HG03354 (cell line): ENCODE data around the gene CLASP2.
"Not testable (repeated sequence)": the region's sequence is repeated elsewhere in the genome, so short reads cannot be mapped to it uniquely, and the experiment has no call there.

Source experiments
- ATAC-seq: cut with Tn5 transposase; IDR thresholded peaks from one replicate; pipeline ENCODE4 v1.9.1; 2021; ENCODE audit warnings: mild to moderate bottlenecking; ENCODE audit not compliant: unreplicated experiment, poor library complexity, severe bottlenecking

CLASP2 gene

GRCh38 chr3:33717866-33718594 lies at the start of gene CLASP2:
CLASP2 (minus strand) TSS chr3:33718254; CDS start chr3:33718002, 252 bp downstream.
- ATAC-seq = peak; percentile 93

GRCh38 chr3:33758864-33759263 lies 40.8 kb upstream of the CLASP2 start:
- no peak for ATAC-seq

DNA sequence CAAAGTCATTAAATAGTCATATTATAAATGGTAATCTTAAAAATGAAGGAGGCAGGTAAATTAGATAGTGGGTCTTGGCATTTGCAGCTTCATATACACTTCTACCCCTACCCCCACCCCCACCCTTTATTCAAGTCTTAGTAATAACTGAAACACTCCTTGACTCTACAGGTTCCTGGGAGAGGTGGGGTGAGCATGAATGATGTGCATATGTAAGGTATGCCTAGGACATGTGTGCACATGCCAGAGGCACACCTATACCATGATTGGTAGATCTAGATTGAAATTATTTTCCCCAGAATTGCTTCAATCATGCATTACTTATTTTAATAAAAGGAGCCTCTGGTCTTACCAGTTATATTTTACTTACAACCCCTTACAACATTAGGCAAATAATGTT lies 40.2 kb upstream of the CLASP2 start:
- ATAC-seq = no peak

DNA sequence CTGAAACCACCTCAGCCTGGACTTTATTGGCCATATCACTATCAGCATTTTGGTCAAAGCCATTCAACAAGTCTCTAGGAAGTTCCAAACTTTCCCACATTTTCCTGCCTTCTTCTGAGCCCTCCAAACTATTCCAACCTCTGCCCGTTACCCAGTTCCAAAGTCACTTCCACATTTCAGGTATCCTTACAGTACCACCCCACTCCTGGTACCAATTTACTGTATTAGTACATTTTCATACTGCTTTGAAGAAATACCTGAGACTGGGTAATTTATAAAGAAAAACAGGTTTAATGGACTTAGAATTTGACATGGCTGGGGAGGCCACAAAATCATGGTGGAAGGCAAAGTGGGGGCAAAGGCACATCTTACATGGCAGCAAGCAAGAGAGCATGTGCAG lies 36.3 kb upstream of the CLASP2 start:
- ATAC-seq = not testable (repeated sequence)

DNA sequence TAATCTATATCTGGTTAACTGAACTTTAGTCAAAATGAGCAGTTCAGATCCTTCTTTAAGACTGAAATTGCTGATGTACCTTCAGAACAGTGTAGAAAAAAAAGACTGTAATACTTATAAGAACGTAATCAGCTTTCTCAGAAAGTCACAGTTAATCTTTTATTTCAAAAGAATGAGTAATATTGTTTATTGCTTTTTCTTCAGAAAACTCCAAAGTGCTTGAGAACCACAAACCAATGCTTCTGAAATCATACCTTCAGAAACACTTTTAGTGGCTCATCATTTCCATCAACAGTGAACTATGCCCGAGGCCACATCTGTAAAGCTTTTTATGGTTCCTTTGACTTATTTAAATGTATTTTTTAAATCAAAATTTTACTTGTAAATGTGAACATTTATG lies 33.3 kb upstream of the CLASP2 start:
- ATAC-seq = no peak

DNA sequence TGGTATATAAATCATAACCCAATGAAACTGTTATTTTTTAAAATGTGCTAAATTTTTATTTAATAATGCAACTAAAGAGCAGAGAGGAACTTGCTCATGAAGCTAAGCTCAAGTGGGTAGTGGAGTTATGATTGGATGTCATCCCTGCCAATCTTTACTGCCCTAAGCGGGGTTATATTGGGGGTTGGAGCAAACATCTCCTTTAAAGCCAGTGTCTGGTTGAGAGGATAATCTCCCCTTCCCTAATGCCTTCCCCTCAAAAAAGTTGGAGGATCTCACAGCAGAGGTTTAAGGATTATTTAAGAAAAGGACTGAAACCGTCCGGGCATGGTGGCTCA lies 32.1 kb upstream of the CLASP2 start:
- ATAC-seq = no peak

DNA sequence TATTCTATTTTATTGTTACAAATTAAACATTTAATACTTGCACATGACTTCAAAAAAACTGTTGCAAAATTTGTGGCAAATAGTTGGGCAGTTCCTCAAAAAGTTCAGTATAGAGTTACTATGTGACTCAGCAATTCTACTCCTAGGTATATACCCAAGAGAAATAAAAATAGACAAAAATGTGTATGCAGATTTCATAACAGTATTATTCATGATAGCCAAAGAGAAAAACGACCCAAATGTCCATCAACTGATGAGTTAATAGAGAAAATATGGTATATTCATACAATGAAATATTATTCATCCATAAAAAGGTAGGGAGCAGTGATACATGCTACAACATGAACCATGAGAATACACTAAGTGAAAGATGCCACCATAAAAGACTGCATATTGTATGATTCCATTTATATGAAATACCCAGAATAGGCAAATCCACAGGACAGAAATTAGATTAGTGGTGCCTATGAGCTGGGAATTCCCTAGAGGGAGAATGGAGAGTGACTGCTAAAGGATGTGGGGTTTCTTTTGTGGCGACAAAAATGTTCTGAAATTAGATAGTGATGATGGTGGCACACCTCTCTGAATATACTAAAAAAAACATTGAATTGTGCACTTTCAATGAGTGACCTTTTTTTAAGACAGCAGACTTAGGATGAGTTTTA lies 31.6 kb upstream of the CLASP2 start:
- ATAC-seq = no peak

GRCh38 chr3:33746416-33747116 lies 28.5 kb upstream of the CLASP2 start:
- ATAC-seq = no peak

DNA sequence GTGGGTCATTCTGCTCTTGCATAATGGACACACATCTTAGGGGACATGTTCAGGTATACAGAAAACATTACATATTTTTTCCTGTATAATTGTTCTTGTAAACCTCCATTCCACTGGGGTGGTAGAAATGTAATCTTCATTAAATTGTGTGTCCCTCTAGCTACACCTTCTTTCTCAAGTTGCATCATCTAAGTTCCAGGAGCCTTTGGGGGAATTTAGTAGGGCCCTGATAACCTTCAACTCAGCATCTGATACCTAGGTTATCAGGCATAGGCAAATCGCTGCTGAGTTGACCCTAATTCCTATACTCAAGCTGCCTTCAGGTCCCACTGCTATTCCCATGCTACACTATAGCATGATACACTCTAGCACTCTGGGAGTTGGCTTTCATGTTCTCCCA lies 19.1 kb upstream of the CLASP2 start:
- ATAC-seq = no peak

- no peak for ATAC-seq
These were observed 14.3 kb upstream of the CLASP2 start for GRCh38 chr3:33732394-33732793.

DNA sequence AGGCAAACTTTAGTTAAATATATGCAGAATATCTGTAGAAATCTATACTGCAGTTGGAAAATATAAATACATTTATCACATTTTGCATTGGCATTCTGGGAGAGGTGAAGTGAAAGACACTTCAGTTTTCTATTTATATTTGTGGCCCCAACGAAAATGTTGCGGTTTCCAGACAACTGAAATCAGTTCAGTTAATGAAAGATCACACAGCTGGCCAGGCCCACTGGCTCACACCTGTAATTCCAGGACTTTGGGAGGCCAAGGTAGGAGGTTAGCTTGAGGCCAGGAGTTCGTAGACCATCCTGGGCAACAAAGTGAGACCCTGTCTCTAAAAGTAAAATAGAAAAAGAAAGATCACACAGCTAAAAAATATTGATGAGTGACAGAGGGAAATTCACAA lies 11.9 kb upstream of the CLASP2 start:
- ATAC-seq = peak; percentile 75

DNA sequence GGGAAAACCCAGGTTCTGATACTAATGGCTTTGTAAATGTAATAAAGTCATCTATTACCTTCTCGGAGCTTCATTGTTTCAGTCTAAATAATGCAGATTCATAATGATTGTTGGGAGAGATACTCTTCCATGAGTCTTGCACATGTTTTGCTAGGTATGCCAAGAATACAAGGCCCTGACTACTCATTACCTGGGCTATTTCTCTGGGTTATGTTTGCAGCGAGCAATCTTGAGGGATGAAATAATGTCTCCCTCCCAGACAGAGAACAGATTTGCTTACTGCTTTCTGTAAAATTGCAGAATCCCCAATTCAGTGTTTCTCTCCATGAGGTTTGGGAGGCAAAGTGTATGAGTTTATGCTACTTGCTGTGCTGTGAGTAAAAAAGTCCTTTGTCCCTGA lies 6.2 kb upstream of the CLASP2 start:
- no peak for ATAC-seq

GRCh38 chr3:33722626-33723370 lies 4.7 kb upstream of the CLASP2 start:
- ATAC-seq = no peak

DNA sequence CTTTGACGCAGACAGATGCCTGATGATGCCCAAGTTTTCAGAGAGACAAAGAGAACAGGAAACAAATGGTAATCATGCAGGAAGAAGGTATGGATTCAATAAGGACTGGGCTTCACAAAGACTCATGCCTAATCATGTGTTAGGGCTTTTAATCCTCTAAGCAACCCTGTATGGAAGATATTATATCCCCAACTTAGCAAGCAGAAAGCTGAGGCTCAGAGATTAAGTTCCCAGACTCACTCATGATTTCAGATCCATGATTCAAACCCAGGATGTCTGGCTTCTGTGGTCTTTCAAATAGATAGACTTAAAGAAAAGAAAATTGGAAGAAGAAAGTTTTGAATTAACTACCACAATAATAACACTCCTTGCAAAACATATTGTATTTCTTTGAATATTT lies 4.1 kb upstream of the CLASP2 start:
- ATAC-seq = no peak

- no peak for ATAC-seq
These were observed 497 bp upstream of the CLASP2 start for GRCh38 chr3:33718595-33718907.

DNA sequence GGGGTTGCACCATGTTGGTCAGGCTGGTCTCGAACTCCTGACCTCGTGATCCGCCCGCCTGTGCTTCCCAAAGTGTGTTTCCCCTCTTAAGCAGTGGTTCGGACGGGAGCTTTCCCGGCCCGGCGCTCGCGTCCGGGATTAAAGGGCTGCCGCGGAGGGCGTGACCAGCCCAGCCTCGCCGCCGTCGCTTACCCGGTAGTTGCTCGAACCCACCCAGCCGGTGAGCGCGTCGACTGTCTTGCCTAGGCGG lies 513 bp downstream of the CLASP2 start:
- peak; percentile 71 for ATAC-seq

GRCh38 chr3:33716227-33716626 lies 1.8 kb downstream of the CLASP2 start:
- no peak for ATAC-seq

DNA sequence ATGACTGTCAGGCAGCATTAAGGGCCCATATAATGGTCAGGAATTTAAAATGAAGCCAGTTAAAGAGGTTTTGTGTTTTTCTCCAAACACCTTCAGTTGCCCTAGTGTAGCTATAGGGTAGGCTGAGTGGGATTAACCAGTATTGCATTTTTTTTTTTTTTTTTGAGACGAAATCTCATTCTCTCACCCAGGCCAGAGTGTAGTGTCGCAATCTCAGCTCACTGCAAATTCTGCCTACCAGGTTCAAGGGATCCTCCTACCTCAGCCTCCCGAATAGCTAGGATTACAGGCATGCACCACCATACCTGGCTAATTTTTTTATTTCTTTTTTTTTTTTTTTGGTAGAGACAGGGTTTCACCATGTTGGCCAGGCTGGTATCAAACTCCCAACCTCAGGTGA lies 7.0 kb downstream of the CLASP2 start:
- ATAC-seq = no peak

DNA sequence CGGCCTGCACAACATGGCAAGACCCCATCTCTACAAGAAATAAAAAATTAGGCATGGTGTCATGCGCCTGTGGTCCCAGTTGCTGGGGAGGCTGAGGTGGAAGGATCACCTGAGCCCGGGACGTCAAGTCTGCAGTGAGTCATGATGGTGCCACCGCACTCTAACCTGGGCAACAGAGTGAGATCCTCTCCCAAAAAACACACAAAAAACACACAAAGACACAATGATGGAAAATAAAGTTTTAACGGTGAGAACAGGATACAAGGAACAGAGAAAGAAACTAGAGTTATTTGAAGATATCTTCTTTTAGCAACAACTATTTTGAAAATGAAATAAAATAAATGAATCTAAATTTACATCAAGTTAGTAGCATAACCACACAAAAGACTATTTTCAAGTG lies 12.0 kb downstream of the CLASP2 start:
- no peak for ATAC-seq

- ATAC-seq = no peak
These were observed 13.2 kb downstream of the CLASP2 start for GRCh38 chr3:33704891-33705290.

GRCh38 chr3:33699275-33699674 lies 18.8 kb downstream of the CLASP2 start:
- ATAC-seq = no peak
